Panc1 (cell line): ENCODE results near the gene DIP2C. TPM values are rescaled to one million over a fixed set of nuclear protein-coding genes. Genes with fewer than 3 reads are reported as not detected.

Experiments
- ATAC-seq: fragments of 200-7000 bp; cut with Tn5 transposase; 2 replicates; pipeline ENCODE4 v1.9.1; 2020; ENCODE audit warnings: mild to moderate bottlenecking, moderate library complexity
- BruUV-seq: library from RNA; stranded (reverse); fragments of 400-500 nt; replicated peaks from 2 replicates; lab custom pipeline; 2021; lab: Mats Ljungman, UMichigan
- CTCF ChIA-PET: fragments of 300-600 bp; sonication (Branson Sonifier 250); formaldehyde crosslinking; loops from one replicate; lab custom pipeline; 2022; ENCODE audit warnings: antibody characterized with exemption; lab: Charles Lee
- POLR2A ChIA-PET: fragments of 300-600 bp; sonication (Branson Sonifier 250); formaldehyde crosslinking; loops from one replicate; lab custom pipeline; 2022; ENCODE audit warnings: antibody characterized with exemption; lab: Charles Lee
- DNase-seq: peaks from one replicate; pipeline ENCODE4 v3.0.0-alpha.2; 2010; ENCODE audit warnings: low read depth, low spot score
- H3K27ac ChIP-seq: 2 replicates; pipeline ENCODE4 v1.5.1; 2011; ENCODE audit warnings: mild to moderate bottlenecking, low read length, inconsistent platforms
- H3K27me3 ChIP-seq: fragments of 200-500 bp; sonication (Bioruptor generic); 2 replicates; pipeline ENCODE4 v1.6.0; 2014; ENCODE audit warnings: low read length, inconsistent platforms; ENCODE audit not compliant: control insufficient read depth, insufficient read depth
- H3K36me3 ChIP-seq: fragments of 200-500 bp; sonication (Bioruptor generic); 2 replicates; pipeline ENCODE4 v1.5.1; 2014; ENCODE audit warnings: inconsistent platforms, mild to moderate bottlenecking, low read length, moderate library complexity; ENCODE audit not compliant: control insufficient read depth, insufficient read depth
- H3K4me1 ChIP-seq: 2 replicates; pipeline ENCODE4 v1.5.1; 2011; ENCODE audit warnings: inconsistent platforms, mild to moderate bottlenecking, low read length, moderate library complexity; ENCODE audit not compliant: control insufficient read depth, insufficient read depth
- H3K4me3 ChIP-seq, 2 experiments: 2 replicates each; pipeline ENCODE4 v1.5.1; 2011 to 2012; ENCODE audit warnings: low read depth in 2 of 2, low read length in 2 of 2, mild to moderate bottlenecking in 2 of 2, inconsistent platforms in 1 of 2, moderate library complexity in 1 of 2
- H3K9me3 ChIP-seq: fragments of 200-500 bp; sonication (Bioruptor generic); 2 replicates; pipeline ENCODE4 v1.5.1; 2014; ENCODE audit warnings: low read depth, mild to moderate bottlenecking, inconsistent platforms, low read length, moderate library complexity; ENCODE audit not compliant: control insufficient read depth, insufficient read depth
- CTCF ChIP-seq: fragments of 450-650 bp; IDR thresholded peaks from 2 replicates; pipeline ENCODE4 v1.5.1; 2017; ENCODE audit warnings: mild to moderate bottlenecking
- POLR2AphosphoS5 ChIP-seq: IDR thresholded peaks from 2 replicates; pipeline ENCODE4 v1.6.1; 2012; ENCODE audit warnings: mild to moderate bottlenecking, low read depth, low read length, moderate library complexity
- REST ChIP-seq, 2 experiments: IDR thresholded peaks; 2 replicates each; pipeline ENCODE4 v1.6.1; 2011 to 2012; ENCODE audit warnings: low read depth in 2 of 2, control low read depth in 1 of 2, low read length in 1 of 2, mild to moderate bottlenecking in 1 of 2, moderate library complexity in 1 of 2; ENCODE audit not compliant: insufficient read depth in 1 of 2
- SIN3A ChIP-seq: IDR thresholded peaks from 2 replicates; pipeline ENCODE4 v1.6.1; 2012; ENCODE audit warnings: low read depth, mild to moderate bottlenecking, low read length, moderate library complexity, borderline replicate concordance; ENCODE audit not compliant: insufficient read depth
- TCF7L2 ChIP-seq: IDR thresholded peaks from 2 replicates; pipeline ENCODE4 v1.6.1; 2011; ENCODE audit warnings: mild to moderate bottlenecking, low read depth, low read length, inconsistent platforms
- in situ Hi-C: cut with HindIII; loops from 2 replicates; pipeline ENCODE4 v1.10.0; 2016; ENCODE audit warnings: low sequenced_read_pairs, low pct_unique_long_range_greater_than_20kb
- intact Hi-C: fragments of 100-400 bp; cut with micrococcal nuclease; formaldehyde crosslinking; loops from one replicate; pipeline ENCODE4 v1.10.0; 2022; ENCODE audit not compliant: unreplicated experiment
- total RNA-seq: library from RNA; stranded (reverse); gene quantifications from one replicate; pipeline ENCODE4 v1.2.1, GENCODE V29; 2021; ENCODE audit not compliant: unreplicated experiment

DIP2C gene
- total RNA-seq, 1 experiment from 2014 or later: 13.2 TPM

GRCh38 chr10:494556-494955 is 194.9 kb downstream of the DIP2C start:
- Histone ChIP-seq H3K36me3 (no peaks in the 10 kb centered on the region), H3K4me3 (no peak overlapping the region), H3K9me3 (no peaks in the 10 kb centered on the region), H3K27me3 (no peaks in the 10 kb centered on the region), H3K27ac (no peak overlapping the region), H3K4me1 (no peaks in the 10 kb centered on the region)
- TF ChIP-seq SIN3A (no peak), TCF7L2 (no peak), CTCF (no peak), POLR2AphosphoS5 (no peak), REST (IDR thresholded peaks at IDR 0.05; ENCODE audit: insufficient read depth in 1 of 2, low read depth in 2 of 2, low read length in 1 of 2) (no peak)
- DNase-seq (no peak), ATAC-seq (no peak)
- ChIA-PET POLR2A (no interaction called here), CTCF (no interaction called here)
- BruUV-seq: no TSS peak
- intact Hi-C loops: no loop called here
- in situ Hi-C loops: no loop called here

GRCh38 chr10:494149-494542 is 195.3 kb downstream of the DIP2C start:
- H3K27ac ChIP-seq: no peak overlapping the region
- no TSS peak for BruUV-seq

More at GRCh38 chr10:494149-494542, 195.3 kb downstream of the DIP2C start:
- POLR2A ChIA-PET: no interaction called here
- DNase-seq: no peak
- Histone ChIP-seq H3K4me3 (no peak overlapping the region), H3K4me1 (no peaks in the 10 kb centered on the region), H3K36me3 (no peaks in the 10 kb centered on the region), H3K27me3 (no peaks in the 10 kb centered on the region), H3K9me3 (no peaks in the 10 kb centered on the region)
- no peak for ATAC-seq
- CTCF ChIA-PET: no interaction called here
- intact Hi-C loops (no loop called here), in situ Hi-C loops (no loop called here)
- TF ChIP-seq POLR2AphosphoS5 (no peak), SIN3A (no peak), CTCF (no peak), TCF7L2 (no peak), REST (IDR thresholded peaks at IDR 0.05; ENCODE audit: insufficient read depth in 1 of 2, low read depth in 2 of 2, low read length in 1 of 2) (no peak)
